Stimulated activated CD4-positive, alpha-beta T cell treated with anti-CD3 and anti-CD28 coated beads, Interleukin-1b, Interleukin-23, amount 100 ng/mL, for 4 hours (primary cell): ENCODE measurements around the gene HOXD4.

ENCODE experiments used
- DNase-seq, 2 donors: peaks; one replicate each; pipeline ENCODE4 v3.0.0-alpha.2; 2020; ENCODE audit warnings: low read depth in 2 of 2

The HOXD4 gene

GRCh38 chr2:176156807-176157498 lies 5.6 kb downstream of the HOXD4 start, which contains the start of gene HOXD3:
Gene HOXD3, plus strand, starts transcription at chr2:176157307. Its CDS starts 11,808 bp downstream, at chr2:176169115.
- DNase-seq: no peak

GRCh38 chr2:176157499-176158185 lies 6.3 kb downstream of the HOXD4 start:
- no peak for DNase-seq

DNA sequence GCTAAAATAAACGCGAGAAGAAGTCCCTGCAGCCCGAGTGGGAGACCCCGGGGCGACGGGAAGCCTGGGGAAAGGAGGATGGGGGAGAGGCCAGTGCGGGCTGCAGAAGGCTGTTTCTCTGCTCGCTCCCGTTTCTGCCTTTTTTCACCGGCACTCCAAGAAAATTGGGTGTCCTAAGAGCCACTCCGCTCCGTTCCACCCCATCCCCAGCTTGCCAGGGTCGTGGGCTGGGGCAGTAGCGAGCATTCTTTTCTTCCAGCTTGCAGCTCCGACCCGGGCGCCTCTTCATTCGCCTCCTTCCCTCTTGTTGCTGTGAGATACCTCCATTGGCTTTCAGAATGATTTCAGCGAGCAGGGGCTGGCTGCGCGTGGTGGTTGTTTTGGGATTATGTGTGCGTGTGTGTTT lies 6.8 kb downstream of the HOXD4 start:
- no peak for DNase-seq

DNA sequence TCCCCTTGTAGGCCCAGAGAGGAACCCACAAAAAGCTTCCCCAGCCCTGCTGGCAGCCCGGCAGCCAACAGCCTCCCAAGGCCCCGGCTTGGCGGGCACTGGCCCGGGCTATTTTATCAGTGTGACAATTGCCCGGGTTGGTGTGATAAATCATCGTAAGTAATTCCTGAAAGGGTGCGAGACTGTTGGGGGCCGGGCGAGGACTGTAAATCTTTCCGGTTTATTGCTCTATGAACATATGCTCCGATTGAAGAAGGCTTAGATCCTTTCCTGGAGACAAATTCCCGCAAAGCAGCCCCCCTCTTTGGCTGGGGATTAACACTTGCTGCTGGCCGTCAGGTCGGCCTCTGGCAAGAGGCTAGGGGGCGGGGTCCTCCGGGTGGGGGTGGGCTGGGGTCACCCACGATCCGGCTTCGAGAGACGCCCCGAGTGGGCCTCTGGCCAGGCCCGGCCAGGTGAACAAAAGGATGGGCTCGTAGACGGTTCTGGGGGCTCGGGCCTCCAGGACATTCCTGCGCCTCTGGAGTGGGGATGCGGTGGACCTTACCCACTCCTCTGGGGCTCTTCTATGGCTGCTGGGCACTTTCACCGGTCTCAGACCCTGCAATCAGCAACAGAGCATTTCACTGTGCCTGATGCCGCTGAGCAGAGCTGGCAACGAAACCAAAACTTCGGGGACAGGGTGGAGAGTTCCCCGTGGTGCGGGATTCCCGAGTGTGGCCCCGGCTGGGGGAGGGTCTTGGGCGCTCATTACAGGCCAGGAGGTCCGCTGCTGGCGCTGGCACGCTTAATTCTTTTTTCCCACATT lies 7.7 kb downstream of the HOXD4 start:
- no peak for DNase-seq

GRCh38 chr2:176159663-176160250 lies 8.4 kb downstream of the HOXD4 start:
- no peak for DNase-seq

DNA sequence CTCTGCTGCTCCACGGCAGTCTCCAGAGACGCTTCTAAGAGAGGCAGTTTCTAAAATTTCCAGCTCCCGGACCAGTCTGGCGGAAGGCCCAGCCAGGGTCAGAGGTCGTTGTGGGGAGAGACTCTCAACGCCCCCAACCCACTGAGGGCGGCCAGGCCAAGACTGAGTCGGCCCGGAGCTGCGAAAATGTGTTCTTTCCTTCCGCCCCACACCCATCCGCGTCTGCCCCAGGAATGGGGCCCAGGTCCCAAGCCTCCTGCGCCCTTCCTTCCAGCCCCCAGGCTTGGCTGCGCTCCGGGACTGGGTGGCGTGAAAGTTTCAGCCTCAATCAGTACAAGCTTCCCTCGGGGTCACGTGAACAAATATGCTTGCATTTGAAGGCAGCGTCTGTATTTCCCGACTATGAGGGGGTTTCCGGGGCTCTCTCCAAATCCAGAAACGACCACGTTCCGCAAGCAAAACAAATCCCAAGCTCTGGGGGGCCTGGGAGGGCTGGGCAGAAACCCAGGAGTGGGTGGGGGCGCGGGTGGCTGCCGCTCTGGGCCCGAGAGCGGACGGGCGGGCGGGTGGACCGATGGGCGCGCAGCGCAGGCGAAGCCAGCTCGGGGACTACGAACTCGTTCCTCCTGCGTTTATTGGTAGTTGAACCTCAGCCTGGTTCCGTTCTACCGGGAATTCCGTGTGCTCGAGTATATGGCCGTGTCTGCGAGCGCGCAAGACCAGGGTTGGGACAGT lies 9.1 kb downstream of the HOXD4 start:
- no peak for DNase-seq

GRCh38 chr2:176160986-176161824 lies 9.9 kb downstream of the HOXD4 start:
- no peak for DNase-seq

DNA sequence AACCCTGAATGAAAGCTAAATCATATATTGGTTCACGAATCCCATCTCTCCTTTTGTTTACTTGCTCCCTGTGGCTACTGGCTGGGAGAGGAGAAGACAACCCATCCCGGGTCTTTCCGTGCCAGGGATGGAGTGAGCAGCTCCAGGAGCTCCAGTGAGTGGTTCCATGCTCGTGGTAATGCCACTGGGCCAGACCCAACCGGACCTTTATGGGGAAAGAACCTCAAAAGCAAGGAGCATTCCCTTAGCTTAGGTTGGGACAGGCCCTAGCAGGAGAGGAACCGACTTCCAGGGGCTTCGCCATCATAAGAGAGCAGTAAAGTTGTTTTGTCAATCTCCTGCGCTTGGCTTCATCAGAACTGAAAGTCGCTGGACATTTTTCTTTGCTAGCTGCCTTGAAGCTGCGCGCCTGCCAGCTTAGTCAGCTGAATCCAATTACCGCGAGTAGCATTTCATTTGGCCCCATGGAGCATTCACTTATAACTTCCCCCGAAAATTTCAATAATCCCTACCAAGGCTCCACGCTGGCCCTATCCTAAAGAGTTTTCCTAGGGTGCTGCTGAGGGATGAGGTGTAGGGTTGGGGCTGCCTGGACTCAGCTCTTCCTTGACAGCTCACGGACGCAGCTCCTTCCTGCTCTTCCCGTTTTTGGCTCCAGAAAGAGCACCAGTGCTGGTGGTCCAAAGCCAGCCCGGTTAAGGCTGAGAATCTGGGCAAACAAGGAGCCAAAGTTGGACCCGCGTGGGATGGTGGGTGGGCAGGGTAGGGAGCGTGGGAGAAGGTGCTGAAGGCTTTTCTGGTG lies 10.7 kb downstream of the HOXD4 start:
- no peak for DNase-seq

DNA sequence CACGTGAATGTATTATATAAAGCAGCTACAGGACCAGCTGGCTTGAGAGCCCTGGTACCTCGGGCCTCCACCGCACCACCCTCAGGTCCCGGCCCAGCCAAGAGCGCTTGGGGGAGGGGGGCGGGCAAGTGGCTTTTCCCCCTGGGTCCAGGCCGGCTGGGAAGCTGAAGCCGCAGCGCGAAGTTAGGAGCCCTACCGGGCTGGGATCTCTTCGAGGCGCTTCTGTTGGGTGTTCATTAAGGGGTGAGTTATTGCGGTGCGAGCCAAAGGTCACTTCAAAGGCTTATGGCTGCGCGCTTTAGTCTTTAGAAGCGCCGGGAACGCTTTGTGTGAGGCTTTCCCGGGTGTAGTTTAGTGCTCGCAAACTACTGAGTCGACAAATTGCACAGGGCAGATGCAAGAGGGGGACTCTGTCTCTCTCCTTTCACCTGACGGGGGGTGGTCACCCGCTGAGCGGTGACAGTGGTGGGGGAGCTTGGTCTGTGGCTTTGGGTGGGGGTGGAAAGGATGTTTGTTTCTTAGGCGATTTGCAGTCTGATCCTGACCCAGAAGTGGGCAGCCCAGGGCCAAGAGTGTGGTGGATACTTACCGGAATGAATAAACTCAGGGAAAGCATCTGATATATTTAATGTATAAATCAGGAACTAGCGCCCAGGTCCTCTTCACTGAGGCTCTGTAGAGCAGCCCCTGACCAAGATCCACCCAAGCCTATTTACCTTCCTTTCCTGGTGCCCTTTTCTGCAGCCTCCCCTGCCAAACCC lies 11.7 kb downstream of the HOXD4 start:
- DNase-seq: no peak

DNA sequence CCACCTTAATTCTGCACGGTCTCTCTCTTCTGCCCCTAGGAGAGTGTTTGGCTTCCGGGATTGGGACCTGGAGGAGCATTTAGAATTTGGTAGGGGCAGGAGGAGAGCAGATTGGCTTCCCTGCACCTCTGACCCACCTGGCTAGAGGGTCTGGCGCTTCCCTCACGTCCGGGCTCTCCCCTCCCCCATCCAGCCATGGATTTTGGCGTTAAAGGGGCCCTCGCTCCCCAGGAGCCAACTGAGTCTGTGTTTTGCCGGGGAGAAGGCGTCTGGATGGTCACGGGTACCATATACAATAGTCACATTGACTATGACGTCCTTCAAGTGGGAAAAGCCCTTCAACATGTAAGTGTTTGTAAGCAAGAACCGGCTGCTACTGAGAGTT lies 12.3 kb downstream of the HOXD4 start:
- no peak for DNase-seq

DNA sequence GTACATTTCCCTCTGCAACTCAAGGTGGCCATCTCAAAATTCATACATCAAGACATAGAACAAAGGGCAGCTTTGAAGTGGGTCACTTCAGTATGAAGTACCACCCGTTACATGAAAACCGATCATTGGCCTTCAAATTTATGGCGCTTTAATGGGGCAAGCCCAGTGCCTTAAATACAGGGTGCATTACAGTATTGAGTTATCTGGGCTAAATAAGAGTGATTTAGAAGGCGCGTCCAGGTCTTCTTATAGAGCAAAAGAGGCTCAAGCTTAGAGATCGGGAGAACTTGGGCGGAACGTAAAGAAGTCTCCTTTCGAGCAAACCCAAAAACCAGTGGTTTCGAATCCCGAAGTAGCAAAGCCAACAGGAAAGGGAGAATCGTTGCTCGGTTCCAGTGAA lies 12.9 kb downstream of the HOXD4 start:
- DNase-seq: no peak

- no peak for DNase-seq
These were observed 13.4 kb downstream of the HOXD4 start for GRCh38 chr2:176164611-176165369.

DNA sequence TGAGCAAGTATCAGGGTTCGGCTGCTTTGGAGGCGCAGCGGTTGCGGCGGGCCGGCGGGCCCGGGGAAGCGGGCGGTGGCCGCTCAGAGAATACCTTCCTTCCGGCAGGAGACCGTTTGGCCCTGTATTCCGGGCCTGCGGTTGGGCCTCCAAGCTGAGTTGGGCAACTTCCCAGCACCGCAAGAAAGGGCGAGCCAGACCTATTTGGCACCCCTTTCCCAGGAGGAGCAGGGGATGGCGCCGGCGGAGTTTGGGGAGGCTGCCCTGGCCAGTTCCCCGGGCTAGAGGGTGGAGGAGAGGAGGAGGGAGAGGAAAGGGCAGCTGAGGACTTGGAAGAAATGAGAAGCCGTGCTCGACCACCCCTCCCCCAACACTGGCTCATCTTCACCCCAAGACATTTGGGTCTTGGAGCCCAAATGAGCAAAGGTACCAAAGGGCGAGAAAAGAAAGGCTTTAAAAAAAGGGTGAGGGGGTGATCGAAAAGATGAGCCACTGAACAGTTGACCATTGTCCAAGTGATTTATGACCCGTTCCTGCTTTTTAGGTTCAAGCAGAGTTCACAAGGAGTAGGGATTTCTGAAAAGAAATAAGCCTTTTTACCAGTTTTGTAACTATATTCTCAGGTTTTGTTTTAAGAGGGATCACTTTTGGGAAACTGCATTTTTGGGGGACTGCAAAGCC lies 14.2 kb downstream of the HOXD4 start:
- no peak for DNase-seq

DNA sequence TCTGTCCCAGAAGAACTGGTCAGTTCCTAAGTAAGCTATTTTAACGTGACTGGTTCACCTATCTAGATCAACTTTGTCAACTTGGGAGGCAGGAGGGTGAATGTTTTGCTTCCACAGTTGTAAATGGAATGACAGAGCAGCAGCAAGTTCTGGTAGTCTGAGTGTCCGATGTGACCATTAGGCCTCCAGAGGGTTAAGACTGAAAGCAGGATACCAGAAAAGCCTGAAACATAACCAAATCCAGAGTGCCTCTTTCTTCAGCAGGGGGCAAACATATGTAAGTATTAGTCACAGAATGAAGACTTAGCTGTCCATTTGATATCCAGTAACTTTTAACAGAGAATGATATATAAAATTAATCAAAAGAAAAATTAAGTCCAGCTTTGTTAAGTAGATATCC lies 14.9 kb downstream of the HOXD4 start:
- no peak for DNase-seq

GRCh38 chr2:176167398-176167797 lies 16.0 kb downstream of the HOXD4 start:
- DNase-seq: no peak

DNA sequence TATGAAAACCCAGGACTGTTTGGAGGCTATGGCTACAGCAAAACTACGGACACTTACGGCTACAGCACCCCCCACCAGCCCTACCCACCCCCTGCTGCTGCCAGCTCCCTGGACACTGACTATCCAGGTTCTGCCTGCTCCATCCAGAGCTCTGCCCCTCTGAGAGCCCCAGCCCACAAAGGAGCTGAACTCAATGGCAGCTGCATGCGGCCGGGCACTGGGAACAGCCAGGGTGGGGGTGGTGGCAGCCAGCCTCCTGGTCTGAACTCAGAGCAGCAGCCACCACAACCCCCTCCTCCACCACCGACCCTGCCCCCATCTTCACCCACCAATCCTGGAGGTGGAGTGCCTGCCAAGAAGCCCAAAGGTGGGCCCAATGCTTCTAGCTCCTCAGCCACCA lies 17.8 kb downstream of the HOXD4 start:
- DNase-seq: no peak

DNA sequence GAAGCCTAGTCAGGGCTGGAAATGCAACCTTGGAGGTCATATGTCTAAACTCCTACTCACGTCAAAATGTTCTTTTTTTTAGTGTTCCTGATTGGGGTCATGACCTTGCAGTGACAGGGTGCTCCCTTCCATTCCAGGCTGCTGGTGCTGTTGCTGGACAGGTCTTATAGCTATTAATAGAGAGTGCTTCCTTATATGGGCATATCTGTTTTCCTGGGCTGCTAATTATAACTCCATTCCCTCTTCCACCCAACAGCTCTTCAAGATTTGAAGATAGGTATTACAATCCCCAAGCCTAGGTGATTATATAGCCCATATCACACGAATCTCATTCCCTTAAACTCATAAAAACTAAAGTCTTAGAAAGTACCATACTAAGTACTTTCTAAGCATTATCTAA lies 18.4 kb downstream of the HOXD4 start:
- DNase-seq: no peak
